DND-41 (cell line): Measurements from ENCODE around the gene XKR7.

Experiments used
- EZH2 ChIP-seq: IDR thresholded peaks from 3 replicates; pipeline ENCODE4 v1.6.1; 2012; ENCODE audit warnings: borderline replicate concordance, low read depth, mild to moderate bottlenecking, moderate library complexity, low read length, inconsistent platforms; ENCODE audit not compliant: severe bottlenecking
- TF ChIP-seq, protein P1 (sequence below): IDR thresholded peaks from 2 replicates; pipeline ENCODE4 v1.5.1; 2012; ENCODE audit warnings: borderline replicate concordance, low read length, moderate library complexity, mild to moderate bottlenecking; ENCODE audit not compliant: poor library complexity, severe bottlenecking; ENCODE audit errors: extremely low read depth

DNA sequence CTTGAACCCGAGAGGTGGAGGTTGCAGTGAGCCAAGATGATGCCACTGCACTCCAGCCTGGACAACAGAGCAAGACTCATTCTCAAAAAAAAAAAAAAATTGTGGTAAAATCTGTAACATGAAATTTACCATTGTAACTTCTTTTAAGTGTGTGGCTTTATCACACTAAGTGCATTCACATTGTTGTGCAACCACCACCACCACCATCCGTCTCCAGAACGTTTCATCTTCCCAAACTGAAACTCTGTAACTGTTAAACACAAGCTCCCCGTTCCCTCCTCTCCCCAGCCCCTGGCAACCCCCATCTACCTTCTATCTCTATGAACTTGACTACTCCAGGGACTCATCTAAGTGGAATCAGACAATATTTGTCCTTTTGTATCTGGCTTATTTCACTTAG, 45.8 kb upstream of the XKR7 start:
- TF ChIP-seq, protein P1, sequence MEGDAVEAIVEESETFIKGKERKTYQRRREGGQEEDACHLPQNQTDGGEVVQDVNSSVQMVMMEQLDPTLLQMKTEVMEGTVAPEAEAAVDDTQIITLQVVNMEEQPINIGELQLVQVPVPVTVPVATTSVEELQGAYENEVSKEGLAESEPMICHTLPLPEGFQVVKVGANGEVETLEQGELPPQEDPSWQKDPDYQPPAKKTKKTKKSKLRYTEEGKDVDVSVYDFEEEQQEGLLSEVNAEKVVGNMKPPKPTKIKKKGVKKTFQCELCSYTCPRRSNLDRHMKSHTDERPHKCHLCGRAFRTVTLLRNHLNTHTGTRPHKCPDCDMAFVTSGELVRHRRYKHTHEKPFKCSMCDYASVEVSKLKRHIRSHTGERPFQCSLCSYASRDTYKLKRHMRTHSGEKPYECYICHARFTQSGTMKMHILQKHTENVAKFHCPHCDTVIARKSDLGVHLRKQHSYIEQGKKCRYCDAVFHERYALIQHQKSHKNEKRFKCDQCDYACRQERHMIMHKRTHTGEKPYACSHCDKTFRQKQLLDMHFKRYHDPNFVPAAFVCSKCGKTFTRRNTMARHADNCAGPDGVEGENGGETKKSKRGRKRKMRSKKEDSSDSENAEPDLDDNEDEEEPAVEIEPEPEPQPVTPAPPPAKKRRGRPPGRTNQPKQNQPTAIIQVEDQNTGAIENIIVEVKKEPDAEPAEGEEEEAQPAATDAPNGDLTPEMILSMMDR, result no peak
- no peak for TF ChIP-seq EZH2
